ENCODE results near the gene GRB10.

The GRB10 gene

DNA sequence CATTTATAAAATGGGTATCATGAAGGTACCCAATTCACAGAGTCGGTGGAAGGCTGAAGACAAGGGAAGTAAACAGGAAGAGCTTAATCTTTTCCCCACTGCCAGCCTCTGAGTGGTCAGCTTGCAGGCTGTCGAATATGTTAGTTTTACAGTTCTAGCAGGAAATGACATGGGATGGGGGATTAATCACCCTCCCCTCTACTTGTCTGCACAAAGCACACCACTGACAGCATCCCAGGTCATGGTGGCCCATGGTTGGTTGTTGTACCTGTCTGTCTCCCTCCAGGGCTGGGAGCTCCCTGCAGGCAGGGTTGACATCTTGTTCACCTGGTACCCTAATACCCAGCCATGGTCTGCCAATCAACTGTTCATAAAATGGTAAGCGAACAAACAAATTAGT lies 55.6 kb downstream of the GRB10 start:
- no peaks in the 10 kb centered on the region for H4K20me1 ChIP-seq (ENCODE audit: insufficient read depth, low read length)
- no peak overlapping the region for H3K4me2 ChIP-seq (ENCODE audit: low read length)
- H3K9ac ChIP-seq (ENCODE audit: low read length), result no peak overlapping the region
- H3K4me3 ChIP-seq (ENCODE audit: low read length), result no peak overlapping the region
- H3K27me3 ChIP-seq (ENCODE audit: low read depth, low read length), result peaks cover 8% of the 10 kb centered on the region; the same call in 1 of the 2 replicates
- no peak for TF ChIP-seq EZH2phosphoT487 (IDR thresholded peaks at IDR 0.05; ENCODE audit: low read depth)
- TF ChIP-seq, protein P1, sequence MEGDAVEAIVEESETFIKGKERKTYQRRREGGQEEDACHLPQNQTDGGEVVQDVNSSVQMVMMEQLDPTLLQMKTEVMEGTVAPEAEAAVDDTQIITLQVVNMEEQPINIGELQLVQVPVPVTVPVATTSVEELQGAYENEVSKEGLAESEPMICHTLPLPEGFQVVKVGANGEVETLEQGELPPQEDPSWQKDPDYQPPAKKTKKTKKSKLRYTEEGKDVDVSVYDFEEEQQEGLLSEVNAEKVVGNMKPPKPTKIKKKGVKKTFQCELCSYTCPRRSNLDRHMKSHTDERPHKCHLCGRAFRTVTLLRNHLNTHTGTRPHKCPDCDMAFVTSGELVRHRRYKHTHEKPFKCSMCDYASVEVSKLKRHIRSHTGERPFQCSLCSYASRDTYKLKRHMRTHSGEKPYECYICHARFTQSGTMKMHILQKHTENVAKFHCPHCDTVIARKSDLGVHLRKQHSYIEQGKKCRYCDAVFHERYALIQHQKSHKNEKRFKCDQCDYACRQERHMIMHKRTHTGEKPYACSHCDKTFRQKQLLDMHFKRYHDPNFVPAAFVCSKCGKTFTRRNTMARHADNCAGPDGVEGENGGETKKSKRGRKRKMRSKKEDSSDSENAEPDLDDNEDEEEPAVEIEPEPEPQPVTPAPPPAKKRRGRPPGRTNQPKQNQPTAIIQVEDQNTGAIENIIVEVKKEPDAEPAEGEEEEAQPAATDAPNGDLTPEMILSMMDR (IDR thresholded peaks at IDR 0.05; ENCODE audit: low read depth, low read length), result no peak
- H3K36me3 ChIP-seq (replicated peaks; ENCODE audit: low read depth, low read length), result no peaks in the 10 kb centered on the region
- no peak overlapping the region for H3K27ac ChIP-seq (ENCODE audit: low read length)
- no peak overlapping the region for H2AFZ ChIP-seq (ENCODE audit: low read depth, low read length)
- no peaks in the 10 kb centered on the region for H3K9me3 ChIP-seq (ENCODE audit: insufficient read depth, low read length)
- no peaks in the 10 kb centered on the region for H3K4me1 ChIP-seq (ENCODE audit: low read length)
- no peaks in the 10 kb centered on the region for H3K79me2 ChIP-seq (ENCODE audit: low read length)

DNA sequence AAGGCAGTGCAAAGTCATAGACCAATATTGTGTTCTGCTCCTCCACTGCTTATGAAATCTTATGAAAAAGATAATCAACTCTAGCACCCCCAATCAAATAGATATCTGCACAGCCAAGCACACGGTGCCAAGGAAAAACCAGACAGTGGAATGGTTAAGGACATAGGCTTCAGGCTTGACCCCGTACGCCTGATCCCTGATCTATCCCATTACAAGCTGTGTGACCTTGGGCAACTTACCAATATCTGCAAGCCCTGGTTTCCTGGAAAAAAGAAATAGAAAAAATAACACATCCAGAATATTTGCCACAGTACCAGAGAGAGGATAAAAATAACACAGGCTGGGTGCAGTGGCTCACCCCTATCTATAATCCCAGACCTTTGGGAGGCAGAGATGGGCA lies 56.9 kb downstream of the GRB10 start:
- H3K27me3 ChIP-seq (ENCODE audit: low read depth, low read length), result peaks cover 8% of the 10 kb centered on the region; the same call in 1 of the 2 replicates
- no peaks in the 10 kb centered on the region for H3K36me3 ChIP-seq (replicated peaks; ENCODE audit: low read depth, low read length)
- H3K9ac ChIP-seq (ENCODE audit: low read length), result no peak overlapping the region
- no peaks in the 10 kb centered on the region for H3K4me1 ChIP-seq (ENCODE audit: low read length)
- H3K4me3 ChIP-seq (ENCODE audit: low read length), result no peak overlapping the region
- H2AFZ ChIP-seq (ENCODE audit: low read depth, low read length), result no peak overlapping the region
- H3K9me3 ChIP-seq (ENCODE audit: insufficient read depth, low read length), result no peaks in the 10 kb centered on the region
- no peak for TF ChIP-seq EZH2phosphoT487 (IDR thresholded peaks at IDR 0.05; ENCODE audit: low read depth)
- no peaks in the 10 kb centered on the region for H3K79me2 ChIP-seq (ENCODE audit: low read length)
- H3K4me2 ChIP-seq (ENCODE audit: low read length), result no peak overlapping the region
- no peaks in the 10 kb centered on the region for H4K20me1 ChIP-seq (ENCODE audit: insufficient read depth, low read length)
- H3K27ac ChIP-seq (ENCODE audit: low read length), result no peak overlapping the region

DNA sequence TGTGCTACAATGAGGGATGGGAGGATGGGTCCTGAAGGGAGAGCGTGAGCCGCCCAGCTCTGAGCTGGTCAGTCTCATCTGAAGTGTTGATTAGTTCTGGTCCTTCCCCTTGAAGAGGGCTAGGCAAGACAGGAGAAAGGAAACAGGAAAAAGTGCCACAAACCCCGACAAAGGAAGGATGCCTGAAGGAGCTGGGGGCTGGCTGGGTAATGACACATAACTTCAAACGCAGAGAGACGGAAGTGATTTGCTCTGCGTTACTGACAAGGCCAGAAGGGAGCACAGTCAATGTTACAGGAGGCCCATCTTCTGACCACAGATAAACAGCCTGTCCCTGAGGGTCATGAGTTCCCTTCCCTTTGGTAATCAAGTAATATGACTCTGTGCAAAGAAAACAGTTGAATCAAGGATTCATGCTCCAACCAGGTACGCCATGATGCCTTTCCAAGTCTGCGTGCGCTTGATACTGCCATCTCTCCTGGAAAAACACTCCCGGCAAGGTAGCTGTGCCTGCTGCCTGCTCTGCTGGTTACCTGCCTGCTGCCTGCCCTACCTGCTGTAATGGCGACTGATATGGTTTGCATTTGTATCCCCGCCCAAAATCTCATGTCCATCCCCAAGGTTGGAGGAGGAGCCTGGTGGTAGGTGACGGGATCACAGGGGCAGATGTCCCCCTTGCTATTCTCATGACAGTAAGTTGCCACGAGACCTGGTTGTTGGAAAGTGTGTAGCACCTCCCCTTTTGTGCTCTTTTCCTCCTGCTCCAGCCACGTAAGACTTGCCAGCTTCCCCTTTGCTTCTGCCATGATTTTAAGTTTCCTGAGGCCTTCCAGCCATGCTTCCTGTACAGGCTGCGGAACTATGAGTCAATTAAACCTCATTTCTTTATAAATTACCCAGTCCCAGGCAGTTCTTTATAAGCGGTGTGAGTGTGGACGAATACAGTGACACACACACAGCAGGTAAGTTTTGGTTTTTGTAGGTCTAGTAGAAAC lies 57.9 kb downstream of the GRB10 start:
- H3K27ac ChIP-seq (ENCODE audit: low read length), result no peak overlapping the region
- H3K27me3 ChIP-seq (ENCODE audit: low read depth, low read length), result peaks cover 8% of the 10 kb centered on the region; the same call in 1 of the 2 replicates
- no peak overlapping the region for H2AFZ ChIP-seq (ENCODE audit: low read depth, low read length)
- no peaks in the 10 kb centered on the region for H3K4me1 ChIP-seq (ENCODE audit: low read length)
- no peak overlapping the region for H3K9ac ChIP-seq (ENCODE audit: low read length)
- H3K4me2 ChIP-seq (ENCODE audit: low read length), result no peak overlapping the region
- H3K4me3 ChIP-seq (ENCODE audit: low read length), result no peak overlapping the region
- H3K36me3 ChIP-seq (replicated peaks; ENCODE audit: low read depth, low read length), result no peaks in the 10 kb centered on the region
- no peak for TF ChIP-seq EZH2phosphoT487 (IDR thresholded peaks at IDR 0.05; ENCODE audit: low read depth)
- TF ChIP-seq, protein P1 (IDR thresholded peaks at IDR 0.05; ENCODE audit: low read depth, low read length), result no peak
- no peaks in the 10 kb centered on the region for H3K79me2 ChIP-seq (ENCODE audit: low read length)
- no peaks in the 10 kb centered on the region for H4K20me1 ChIP-seq (ENCODE audit: insufficient read depth, low read length)
- H3K9me3 ChIP-seq (ENCODE audit: insufficient read depth, low read length), result no peaks in the 10 kb centered on the region

DNA sequence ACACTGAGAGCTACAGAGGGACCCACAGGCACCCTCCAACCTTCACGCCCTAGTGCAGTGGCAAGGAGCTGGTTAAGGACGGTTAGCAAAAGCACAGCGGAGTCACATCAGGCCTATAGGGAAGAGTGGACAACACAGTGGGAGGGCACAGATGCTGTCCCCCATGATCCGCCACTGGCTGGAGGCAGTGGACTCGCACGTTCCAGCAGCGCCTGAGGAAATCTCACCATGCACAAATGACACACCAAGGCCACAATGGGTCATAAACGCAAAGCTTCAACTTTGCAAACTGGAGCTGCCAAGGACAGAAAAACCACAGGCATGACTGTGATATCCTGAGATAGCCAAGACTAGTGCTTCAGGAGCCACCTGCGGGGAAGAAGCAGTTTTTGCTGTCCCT lies 58.8 kb downstream of the GRB10 start:
- H4K20me1 ChIP-seq (ENCODE audit: insufficient read depth, low read length), result no peaks in the 10 kb centered on the region
- H3K9ac ChIP-seq (ENCODE audit: low read length), result no peak overlapping the region
- H3K79me2 ChIP-seq (ENCODE audit: low read length), result no peaks in the 10 kb centered on the region
- H3K4me1 ChIP-seq (ENCODE audit: low read length), result no peaks in the 10 kb centered on the region
- peaks cover 8% of the 10 kb centered on the region; the same call in 1 of the 2 replicates for H3K27me3 ChIP-seq (ENCODE audit: low read depth, low read length)
- no peaks in the 10 kb centered on the region for H3K9me3 ChIP-seq (ENCODE audit: insufficient read depth, low read length)
- no peak overlapping the region for H3K4me3 ChIP-seq (ENCODE audit: low read length)
- TF ChIP-seq EZH2phosphoT487 (IDR thresholded peaks at IDR 0.05; ENCODE audit: low read depth), result no peak
- TF ChIP-seq, protein P1 (IDR thresholded peaks at IDR 0.05; ENCODE audit: low read depth, low read length), result no peak
- H2AFZ ChIP-seq (ENCODE audit: low read depth, low read length), result no peak overlapping the region
- H3K27ac ChIP-seq (ENCODE audit: low read length), result no peak overlapping the region
- H3K4me2 ChIP-seq (ENCODE audit: low read length), result no peak overlapping the region
- H3K36me3 ChIP-seq (replicated peaks; ENCODE audit: low read depth, low read length), result no peaks in the 10 kb centered on the region
